Measurements from ENCODE around the gene TTC22. TPM values are rescaled to one million over a fixed set of nuclear protein-coding genes. Genes with fewer than 3 reads are reported as not detected.

TTC22 gene
- total RNA-seq, 1 experiment from 2014 or later, result 1.8 TPM

DNA sequence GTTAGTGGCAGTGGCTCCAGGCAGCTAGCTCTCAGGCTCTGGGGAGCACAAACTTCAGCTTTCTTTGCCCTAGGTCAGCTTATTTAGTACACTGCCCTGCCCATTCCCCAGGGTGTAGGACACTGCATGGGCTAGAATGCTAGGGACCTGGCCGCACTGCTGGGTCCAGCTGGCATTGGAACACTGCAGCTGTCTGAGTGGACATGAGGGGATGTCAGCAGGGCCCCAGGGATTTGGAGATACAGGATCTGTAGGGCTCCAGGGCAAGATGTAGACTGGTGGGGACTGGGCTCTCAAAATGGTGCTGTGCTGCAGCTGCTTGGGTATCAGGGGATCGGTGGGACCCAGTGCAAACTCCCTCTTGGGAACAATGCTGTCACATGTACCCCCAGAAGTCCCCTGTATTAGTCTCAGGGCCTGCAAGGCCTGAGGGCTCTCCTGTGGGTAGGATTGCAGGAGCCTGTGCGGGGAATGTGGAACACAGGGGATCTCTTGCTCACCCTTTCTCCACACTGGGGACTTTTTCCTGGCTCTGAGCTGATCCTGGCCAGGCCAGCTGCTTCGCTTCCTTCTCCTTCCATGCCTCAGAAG lies 25.2 kb upstream of the TTC22 start:
- no peak overlapping the region for H3K4me3 ChIP-seq (replicated peaks in 1 of 2; ENCODE audit: low read depth in 1 of 2, low read length in 2 of 2)
- ATAC-seq (no peak), DNase-seq (ENCODE audit: low read depth, low spot score) (no peak)
- no peaks in the 10 kb centered on the region for H4K20me1 ChIP-seq (ENCODE audit: insufficient read depth)
- H3K79me2 ChIP-seq (ENCODE audit: insufficient read depth, low read length), result no peaks in the 10 kb centered on the region
- no peak overlapping the region for H3K4me2 ChIP-seq (ENCODE audit: low read length)
- H3K27me3 ChIP-seq (ENCODE audit: insufficient read depth, low read length), result no peaks in the 10 kb centered on the region
- ChIA-PET RAD21 (ENCODE audit: low non-redundant PET in 1 of 2, low total read pairs in 2 of 2, uncharacterized antibody in 2 of 2, unreplicated experiment in 2 of 2) (no interaction called here), POLR2A (no interaction called here), CTCF (no interaction called here)
- no peaks in the 10 kb centered on the region for H3K36me3 ChIP-seq (ENCODE audit: control insufficient read depth in 1 of 2, insufficient read depth in 2 of 2, low read length in 2 of 2)
- no peaks in the 10 kb centered on the region; the same call in 1 of the 2 replicates for H3K9me2 ChIP-seq (ENCODE audit: insufficient read depth)
- BruUV-seq (replicated peaks), result no TSS peak
- no peak for TF ChIP-seq RAD21 (IDR thresholded peaks at IDR 0.05; ENCODE audit: low read depth)
- TF ChIP-seq EZH2phosphoT487 (IDR thresholded peaks at IDR 0.05; ENCODE audit: borderline replicate concordance), result no peak
- TF ChIP-seq, protein P1, sequence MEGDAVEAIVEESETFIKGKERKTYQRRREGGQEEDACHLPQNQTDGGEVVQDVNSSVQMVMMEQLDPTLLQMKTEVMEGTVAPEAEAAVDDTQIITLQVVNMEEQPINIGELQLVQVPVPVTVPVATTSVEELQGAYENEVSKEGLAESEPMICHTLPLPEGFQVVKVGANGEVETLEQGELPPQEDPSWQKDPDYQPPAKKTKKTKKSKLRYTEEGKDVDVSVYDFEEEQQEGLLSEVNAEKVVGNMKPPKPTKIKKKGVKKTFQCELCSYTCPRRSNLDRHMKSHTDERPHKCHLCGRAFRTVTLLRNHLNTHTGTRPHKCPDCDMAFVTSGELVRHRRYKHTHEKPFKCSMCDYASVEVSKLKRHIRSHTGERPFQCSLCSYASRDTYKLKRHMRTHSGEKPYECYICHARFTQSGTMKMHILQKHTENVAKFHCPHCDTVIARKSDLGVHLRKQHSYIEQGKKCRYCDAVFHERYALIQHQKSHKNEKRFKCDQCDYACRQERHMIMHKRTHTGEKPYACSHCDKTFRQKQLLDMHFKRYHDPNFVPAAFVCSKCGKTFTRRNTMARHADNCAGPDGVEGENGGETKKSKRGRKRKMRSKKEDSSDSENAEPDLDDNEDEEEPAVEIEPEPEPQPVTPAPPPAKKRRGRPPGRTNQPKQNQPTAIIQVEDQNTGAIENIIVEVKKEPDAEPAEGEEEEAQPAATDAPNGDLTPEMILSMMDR (IDR thresholded peaks at IDR 0.05 in 2 of 3, conservative IDR thresholded peaks at IDR 0.05 in 1 of 3; ENCODE audit: borderline replicate concordance in 1 of 3, insufficient read depth in 1 of 3, low read depth in 2 of 3, low read length in 2 of 3), result no peak
- TF ChIP-seq YY1 (IDR thresholded peaks at IDR 0.05; ENCODE audit: extremely low read depth, insufficient replicate concordance, low read depth, low read length), result no peak
- no peak for TF ChIP-seq ZFX (IDR thresholded peaks at IDR 0.05)
- TF ChIP-seq, protein P2, sequence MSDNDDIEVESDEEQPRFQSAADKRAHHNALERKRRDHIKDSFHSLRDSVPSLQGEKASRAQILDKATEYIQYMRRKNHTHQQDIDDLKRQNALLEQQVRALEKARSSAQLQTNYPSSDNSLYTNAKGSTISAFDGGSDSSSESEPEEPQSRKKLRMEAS (IDR thresholded peaks at IDR 0.05), result no peak
- no peak for TF ChIP-seq EGR1 (IDR thresholded peaks at IDR 0.05; ENCODE audit: low read depth)
- TF ChIP-seq CBX3 (IDR thresholded peaks at IDR 0.05; ENCODE audit: low read depth), result no peak
- TF ChIP-seq ELF1 (IDR thresholded peaks at IDR 0.05; ENCODE audit: borderline replicate concordance, low read depth), result no peak
- TF ChIP-seq, protein P3, sequence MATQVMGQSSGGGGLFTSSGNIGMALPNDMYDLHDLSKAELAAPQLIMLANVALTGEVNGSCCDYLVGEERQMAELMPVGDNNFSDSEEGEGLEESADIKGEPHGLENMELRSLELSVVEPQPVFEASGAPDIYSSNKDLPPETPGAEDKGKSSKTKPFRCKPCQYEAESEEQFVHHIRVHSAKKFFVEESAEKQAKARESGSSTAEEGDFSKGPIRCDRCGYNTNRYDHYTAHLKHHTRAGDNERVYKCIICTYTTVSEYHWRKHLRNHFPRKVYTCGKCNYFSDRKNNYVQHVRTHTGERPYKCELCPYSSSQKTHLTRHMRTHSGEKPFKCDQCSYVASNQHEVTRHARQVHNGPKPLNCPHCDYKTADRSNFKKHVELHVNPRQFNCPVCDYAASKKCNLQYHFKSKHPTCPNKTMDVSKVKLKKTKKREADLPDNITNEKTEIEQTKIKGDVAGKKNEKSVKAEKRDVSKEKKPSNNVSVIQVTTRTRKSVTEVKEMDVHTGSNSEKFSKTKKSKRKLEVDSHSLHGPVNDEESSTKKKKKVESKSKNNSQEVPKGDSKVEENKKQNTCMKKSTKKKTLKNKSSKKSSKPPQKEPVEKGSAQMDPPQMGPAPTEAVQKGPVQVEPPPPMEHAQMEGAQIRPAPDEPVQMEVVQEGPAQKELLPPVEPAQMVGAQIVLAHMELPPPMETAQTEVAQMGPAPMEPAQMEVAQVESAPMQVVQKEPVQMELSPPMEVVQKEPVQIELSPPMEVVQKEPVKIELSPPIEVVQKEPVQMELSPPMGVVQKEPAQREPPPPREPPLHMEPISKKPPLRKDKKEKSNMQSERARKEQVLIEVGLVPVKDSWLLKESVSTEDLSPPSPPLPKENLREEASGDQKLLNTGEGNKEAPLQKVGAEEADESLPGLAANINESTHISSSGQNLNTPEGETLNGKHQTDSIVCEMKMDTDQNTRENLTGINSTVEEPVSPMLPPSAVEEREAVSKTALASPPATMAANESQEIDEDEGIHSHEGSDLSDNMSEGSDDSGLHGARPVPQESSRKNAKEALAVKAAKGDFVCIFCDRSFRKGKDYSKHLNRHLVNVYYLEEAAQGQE (IDR thresholded peaks at IDR 0.05; ENCODE audit: low read depth), result no peak
- no peak for TF ChIP-seq SP1 (IDR thresholded peaks at IDR 0.05; ENCODE audit: low read depth)
- H3K9ac ChIP-seq (ENCODE audit: low read length), result no peak overlapping the region
- H3K27ac ChIP-seq (ENCODE audit: low read depth, low read length), result no peak overlapping the region
- intact Hi-C loops (cut with micrococcal nuclease), result no loop called here
- H3K9me3 ChIP-seq (ENCODE audit: control insufficient read depth in 1 of 2, insufficient read depth in 1 of 2, low read depth in 1 of 2, low read length in 2 of 2), result no peaks in the 10 kb centered on the region; a peak in 1 of 4 replicates
- no peaks in the 10 kb centered on the region for H3K4me1 ChIP-seq (ENCODE audit: control insufficient read depth in 1 of 2, insufficient read depth in 2 of 2, low read length in 2 of 2)
- no peak overlapping the region for H2AFZ ChIP-seq (ENCODE audit: low read depth, low read length, poor library complexity, severe bottlenecking)
